Measurements from ENCODE around the gene GIT2.

DNA sequence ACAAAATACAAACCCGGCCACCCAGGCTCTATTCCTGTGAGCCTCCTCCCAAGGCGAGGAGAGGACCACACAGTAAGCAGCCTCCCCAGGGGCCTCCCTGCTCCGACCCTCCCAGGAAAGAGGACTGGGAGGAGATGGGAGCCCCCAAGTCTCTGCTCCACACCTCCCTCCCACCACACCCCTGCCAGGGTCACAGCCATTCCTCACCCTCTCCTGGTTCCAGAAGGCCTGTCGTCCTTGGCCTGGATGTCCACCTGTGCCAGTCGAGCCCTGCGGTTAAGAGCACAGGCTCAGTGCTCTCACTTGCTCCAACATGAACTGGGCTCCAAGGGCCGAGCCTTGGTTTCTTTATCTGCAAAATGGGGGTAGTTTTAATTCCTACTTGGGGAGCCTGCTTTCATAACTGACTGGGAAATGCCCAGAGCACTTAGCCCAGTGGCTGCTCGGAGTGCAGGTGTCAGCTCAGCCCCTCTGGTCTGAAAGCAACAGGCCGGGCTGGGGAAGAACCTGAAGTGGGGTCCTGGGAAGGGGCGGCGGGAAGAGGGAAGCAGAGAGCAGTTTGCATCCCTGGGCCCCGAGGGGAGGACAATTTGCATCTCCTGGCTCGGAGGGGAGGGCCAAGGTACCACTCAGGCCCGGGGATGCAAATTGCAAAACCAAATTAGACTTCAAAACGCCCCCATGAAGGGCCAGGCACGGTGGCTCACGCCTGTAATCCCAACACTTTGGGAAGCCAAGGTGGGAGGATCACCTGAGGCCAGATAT is 72.5 kb downstream of the GIT2 start:
- TF ChIP-seq POLR2AphosphoS5 (IDR thresholded peaks at IDR 0.05; ENCODE audit: borderline replicate concordance, low read depth, low read length) (no peak), EZH2 (IDR thresholded peaks at IDR 0.05) (no peak)
